ENCODE results near the gene NAV2.
A peak's percentile ranks its signal among the peaks of the same experiment; 100 is the strongest.

Gene NAV2

DNA sequence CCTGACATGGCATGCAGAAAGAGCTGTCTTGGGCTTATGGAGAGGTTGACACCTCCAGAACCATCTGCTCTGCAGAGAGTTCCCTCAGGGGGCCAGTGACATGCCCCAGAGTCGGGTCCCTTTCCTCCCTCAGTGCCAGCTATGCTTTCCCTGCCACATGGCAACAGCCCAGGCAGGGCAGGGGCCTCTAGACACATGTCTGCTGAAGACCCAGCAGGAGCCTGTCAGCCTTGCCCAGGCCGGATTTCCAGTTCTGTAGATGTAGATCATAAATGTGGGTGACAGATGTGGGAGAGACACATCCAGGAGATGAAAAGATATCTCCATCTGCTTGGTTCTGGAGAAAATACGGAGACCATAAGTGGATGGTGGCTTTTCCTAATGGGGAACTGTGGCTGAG is 25.5 kb downstream of the NAV2 start:
- TF ChIP-seq, protein P1, sequence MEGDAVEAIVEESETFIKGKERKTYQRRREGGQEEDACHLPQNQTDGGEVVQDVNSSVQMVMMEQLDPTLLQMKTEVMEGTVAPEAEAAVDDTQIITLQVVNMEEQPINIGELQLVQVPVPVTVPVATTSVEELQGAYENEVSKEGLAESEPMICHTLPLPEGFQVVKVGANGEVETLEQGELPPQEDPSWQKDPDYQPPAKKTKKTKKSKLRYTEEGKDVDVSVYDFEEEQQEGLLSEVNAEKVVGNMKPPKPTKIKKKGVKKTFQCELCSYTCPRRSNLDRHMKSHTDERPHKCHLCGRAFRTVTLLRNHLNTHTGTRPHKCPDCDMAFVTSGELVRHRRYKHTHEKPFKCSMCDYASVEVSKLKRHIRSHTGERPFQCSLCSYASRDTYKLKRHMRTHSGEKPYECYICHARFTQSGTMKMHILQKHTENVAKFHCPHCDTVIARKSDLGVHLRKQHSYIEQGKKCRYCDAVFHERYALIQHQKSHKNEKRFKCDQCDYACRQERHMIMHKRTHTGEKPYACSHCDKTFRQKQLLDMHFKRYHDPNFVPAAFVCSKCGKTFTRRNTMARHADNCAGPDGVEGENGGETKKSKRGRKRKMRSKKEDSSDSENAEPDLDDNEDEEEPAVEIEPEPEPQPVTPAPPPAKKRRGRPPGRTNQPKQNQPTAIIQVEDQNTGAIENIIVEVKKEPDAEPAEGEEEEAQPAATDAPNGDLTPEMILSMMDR (IDR thresholded peaks at IDR 0.05; ENCODE audit: borderline replicate concordance, control extremely low read depth, extremely low read depth, insufficient read depth, missing control alignments) = no peak
- no peak for DNase-seq (ENCODE audit: low spot score)
- in situ Hi-C loops (cut with MboI; ENCODE audit: low sequenced_read_pairs, unreplicated experiment) = loop anchor here (5.0 to 25.0 kb wide), 2 partner anchors 171 to 676 kb away; partner anchors contain the start of gene MRGPRX2

DNA sequence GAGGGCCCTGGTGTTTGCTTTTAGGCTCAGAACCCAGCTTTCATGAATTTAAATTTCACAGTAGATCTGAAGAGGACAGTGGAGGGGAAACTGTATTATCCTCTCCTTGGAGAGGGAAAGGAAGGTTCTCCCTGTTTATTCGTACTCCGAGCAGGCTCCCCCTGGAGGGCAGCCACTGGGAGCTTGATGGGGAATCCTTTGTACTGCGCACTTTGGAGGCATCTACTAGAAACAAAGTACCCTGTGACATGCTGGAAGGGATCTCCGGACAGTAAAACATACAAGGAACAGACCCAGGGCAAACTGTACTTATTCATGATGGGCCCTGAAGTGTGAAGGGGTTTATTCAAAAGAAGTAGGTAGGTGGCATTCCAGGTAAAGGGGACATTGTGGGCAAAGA is 27.2 kb downstream of the NAV2 start:
- DNase-seq (ENCODE audit: low spot score) = no peak
- TF ChIP-seq, protein P1 (IDR thresholded peaks at IDR 0.05; ENCODE audit: borderline replicate concordance, control extremely low read depth, extremely low read depth, insufficient read depth, missing control alignments) = no peak
- in situ Hi-C loops (cut with MboI; ENCODE audit: low sequenced_read_pairs, unreplicated experiment) = loop anchor here (5.0 to 25.0 kb wide), 2 partner anchors 173 to 678 kb away; partner anchors contain the start of gene MRGPRX2

GRCh38 chr11:19740586-19740985 is 27.9 kb downstream of the NAV2 start:
- TF ChIP-seq, protein P1 (IDR thresholded peaks at IDR 0.05; ENCODE audit: borderline replicate concordance, control extremely low read depth, extremely low read depth, insufficient read depth, missing control alignments) = no peak
- in situ Hi-C loops (cut with MboI; ENCODE audit: low sequenced_read_pairs, unreplicated experiment) = loop anchor here (25.0 kb wide), 1 partner anchor 678 kb away; the partner anchor contains the start of gene MRGPRX2

GRCh38 chr11:19742588-19743292 is 30.1 kb downstream of the NAV2 start:
- TF ChIP-seq, protein P1 (IDR thresholded peaks at IDR 0.05; ENCODE audit: borderline replicate concordance, control extremely low read depth, extremely low read depth, insufficient read depth, missing control alignments) = peak; percentile 69

More at GRCh38 chr11:19740586-19740985, 27.9 kb downstream of the NAV2 start:
- DNase-seq (ENCODE audit: low spot score) = no peak

DNA sequence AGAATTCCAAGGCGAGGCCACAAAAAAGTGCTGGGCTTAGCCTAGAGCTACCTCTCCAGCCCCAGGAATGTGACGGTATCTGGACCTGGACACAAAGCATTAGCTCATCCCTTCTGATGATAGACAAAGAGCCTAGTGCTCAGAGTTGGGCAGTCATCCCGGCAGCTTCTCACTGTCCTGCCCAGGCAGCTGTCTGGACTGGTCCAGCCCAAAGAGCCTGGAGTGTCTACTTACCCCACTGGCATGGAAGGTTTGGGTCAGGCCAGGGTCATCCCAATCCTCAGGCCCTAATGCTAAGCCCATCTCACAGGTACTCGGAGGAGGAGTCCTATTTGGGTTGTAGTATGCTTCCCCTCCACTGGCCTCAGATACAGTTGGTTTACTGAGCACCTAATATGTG is 31.0 kb downstream of the NAV2 start:
- in situ Hi-C loops (cut with MboI; ENCODE audit: low sequenced_read_pairs, unreplicated experiment) = loop anchor here (25.0 kb wide), 1 partner anchor 681 kb away; the partner anchor contains the start of gene MRGPRX2
- TF ChIP-seq, protein P1 (IDR thresholded peaks at IDR 0.05; ENCODE audit: borderline replicate concordance, control extremely low read depth, extremely low read depth, insufficient read depth, missing control alignments) = no peak
- no peak for DNase-seq (ENCODE audit: low spot score)

More at GRCh38 chr11:19742588-19743292, 30.1 kb downstream of the NAV2 start:
- peak; percentile 47 for DNase-seq (ENCODE audit: low spot score)
- in situ Hi-C loops (cut with MboI; ENCODE audit: low sequenced_read_pairs, unreplicated experiment) = loop anchor here (25.0 kb wide), 1 partner anchor 680 kb away; the partner anchor contains the start of gene MRGPRX2

DNA sequence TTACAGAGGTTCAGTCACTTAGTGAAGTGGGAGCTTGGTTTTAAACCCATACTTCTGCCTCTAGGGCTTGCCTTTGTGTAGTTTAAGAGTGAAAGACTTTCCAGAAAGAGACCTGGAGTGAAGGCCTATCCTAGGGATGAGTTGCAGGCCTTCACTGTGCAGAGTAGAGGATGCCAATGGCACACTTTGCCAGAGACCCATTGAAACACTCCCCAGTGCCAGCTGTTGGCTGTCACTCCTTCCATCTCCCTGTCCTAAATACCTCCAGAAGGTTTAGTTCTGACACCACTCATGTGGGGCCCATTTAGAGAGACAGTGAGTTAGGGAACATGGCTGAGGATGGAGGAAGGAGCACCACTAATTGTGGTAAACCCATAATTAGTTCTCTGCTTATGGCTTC is 31.5 kb downstream of the NAV2 start:
- no peak for DNase-seq (ENCODE audit: low spot score)
- TF ChIP-seq, protein P1 (IDR thresholded peaks at IDR 0.05; ENCODE audit: borderline replicate concordance, control extremely low read depth, extremely low read depth, insufficient read depth, missing control alignments) = no peak
- in situ Hi-C loops (cut with MboI; ENCODE audit: low sequenced_read_pairs, unreplicated experiment) = loop anchor here (25.0 kb wide), 1 partner anchor 682 kb away; the partner anchor contains the start of gene MRGPRX2
